HepG2 (cell line): ENCODE measurements around the gene LRFN2. TPM values are rescaled to one million over a fixed set of nuclear protein-coding genes. Genes with fewer than 3 reads are reported as not detected.

Experiments
- ATAC-seq: fragments of 200-7000 bp; cut with Tn5 transposase; 3 replicates; pipeline ENCODE4 v1.9.1; 2020; ENCODE audit warnings: mild to moderate bottlenecking, moderate library complexity
- BruUV-seq: library from RNA; stranded (reverse); fragments of 400-500 nt; replicated peaks from 2 replicates; lab custom pipeline; 2021; lab: Mats Ljungman, UMichigan
- CTCF ChIA-PET: fragments of 300-600 bp; formaldehyde crosslinking; extraction: SDS; loops from one replicate; lab custom pipeline; 2021; ENCODE audit warnings: low total read pairs, inconsistent platforms, low intra/inter-chr PET ratio; lab: Yijun Ruan, JAX
- POLR2A ChIA-PET: fragments of 350-600 bp; sonication (Branson Sonifier 250); formaldehyde crosslinking; loops from one replicate; lab custom pipeline; 2020; ENCODE audit warnings: antibody characterized with exemption, inconsistent platforms; lab: Yijun Ruan, JAX
- DNase-seq: peaks from one replicate; pipeline ENCODE4 v3.0.0-alpha.2; 2015; ENCODE audit warnings: low spot score
- FAIRE-seq: peaks from 3 replicates; lab custom pipeline; 2011; peaks lifted over from hg19 to GRCh38; lab: Jason Lieb, UNC
- H2AFZ ChIP-seq: one replicate; pipeline ENCODE4 v1.6.1; 2011; ENCODE audit warnings: low read length, inconsistent platforms
- H3K27ac ChIP-seq: fragments of 300-600 bp; 3 replicates; pipeline ENCODE4 v1.8.0; 2011; ENCODE audit warnings: mixed run types, mild to moderate bottlenecking, mixed read lengths, low read length, inconsistent platforms; ENCODE audit not compliant: insufficient read depth; ENCODE audit errors: extremely low read length
- H3K27me3 ChIP-seq, 2 experiments: fragments of 200-600 bp in 1 of 2; 2 replicates in 1 of 2; 3 replicates in 1 of 2; pipeline versions ENCODE4 v1.6.0 to v1.8.0; 2011; ENCODE audit warnings: low read length in 2 of 2, mild to moderate bottlenecking in 2 of 2, moderate library complexity in 2 of 2, inconsistent platforms in 1 of 2; ENCODE audit not compliant: insufficient read depth in 2 of 2, control insufficient read depth in 1 of 2
- H3K36me3 ChIP-seq, 2 experiments: fragments of 200-600 bp in 1 of 2; replicated peaks in 1 of 2; 2 replicates in 1 of 2; 3 replicates in 1 of 2; pipeline versions ENCODE4 v1.5.1 to v1.8.0; 2011; ENCODE audit warnings: low read length in 2 of 2, inconsistent platforms in 1 of 2; ENCODE audit not compliant: insufficient read depth in 2 of 2, control insufficient read depth in 1 of 2
- H3K4me1 ChIP-seq: 2 replicates; pipeline ENCODE4 v1.5.1; 2012; ENCODE audit warnings: low read length, inconsistent platforms; ENCODE audit not compliant: insufficient read depth
- H3K4me2 ChIP-seq: 2 replicates; pipeline ENCODE4 v1.6.0; 2011; ENCODE audit warnings: low read depth, low read length, inconsistent platforms
- H3K4me3 ChIP-seq, 3 experiments: fragments of 200-600 bp in 1 of 3; sonication (generic), shearing (Covaris generic) in 1 of 3; replicated peaks in 1 of 3; 2 replicates each; pipeline ENCODE4 v1.5.1; 2011 to 2016; ENCODE audit warnings: low read length in 3 of 3, inconsistent platforms in 2 of 3, low read depth in 2 of 3, mild to moderate bottlenecking in 2 of 3, control low read depth in 1 of 3, mixed read lengths in 1 of 3; ENCODE audit not compliant: insufficient read depth in 1 of 3
- H3K79me2 ChIP-seq: one replicate; pipeline ENCODE4 v1.6.1; 2011; ENCODE audit warnings: low read length, inconsistent platforms; ENCODE audit not compliant: insufficient read depth
- H3K9ac ChIP-seq: 2 replicates; pipeline ENCODE4 v1.6.0; 2011; ENCODE audit warnings: mild to moderate bottlenecking, low read depth, low read length, inconsistent platforms; ENCODE audit not compliant: insufficient read depth
- H3K9me3 ChIP-seq: 2 replicates; pipeline ENCODE4 v1.5.1; 2012; ENCODE audit warnings: mild to moderate bottlenecking, low read length
- H4K20me1 ChIP-seq: 2 replicates; pipeline ENCODE4 v1.6.0; 2011; ENCODE audit warnings: inconsistent platforms, mild to moderate bottlenecking, low read length, moderate library complexity; ENCODE audit not compliant: insufficient read depth
- KLF9 ChIP-seq: IDR thresholded peaks from 2 replicates; pipeline ENCODE4 v1.6.1; 2016; ENCODE audit warnings: low read depth
- WGBS: methylation state at CpG from one replicate; pipeline ENCODE4 v1.1.6; 2017; ENCODE audit warnings: low lambda C conversion rate; 5-methylcytosine and 5-hydroxymethylcytosine counted together
- in situ Hi-C: cut with HindIII; loops from 2 replicates; pipeline ENCODE4 v1.10.0; 2017; ENCODE audit warnings: low pct_unique_long_range_greater_than_20kb; ENCODE audit not compliant: extremely low pct_ligation_motif_present
- intact Hi-C: fragments of 100-400 bp; cut with micrococcal nuclease; formaldehyde crosslinking; loops from one replicate; pipeline ENCODE4 v1.10.0; 2022; ENCODE audit not compliant: unreplicated experiment
- polyA plus RNA-seq, 8 experiments: library from polyadenylated mRNA; depleted of rRNA in 3 of 8; stranded (reverse) in 7 of 8; unstranded in 1 of 8; fragments of >200 nt; fragmentation: Illumina TruSeq in 4 of 8; extraction: Trizol in 4 of 8; gene quantifications; 2 replicates each; pipeline versions ENCODE4 v1.2.1 to v1.2.3, GENCODE V29; 2011 to 2016; ENCODE audit warnings: low read depth in 4 of 8, missing spikeins in 1 of 8, mixed read lengths in 1 of 8; ENCODE audit not compliant: insufficient read depth in 1 of 8
- total RNA-seq, 5 experiments: library from RNA; depleted of rRNA; stranded (reverse); fragments of >200 nt; fragmentation: Illumina TruSeq; extraction: Trizol; gene quantifications; 2 replicates each; pipeline ENCODE4 v1.2.3, GENCODE V29; 2016; ENCODE audit warnings: low read depth in 1 of 5
- TF ChIP-seq, protein P1 (sequence below): sonication (generic); formaldehyde crosslinking; IDR thresholded peaks from 2 replicates; pipeline ENCODE4 v1.4.0; 2020; ENCODE audit warnings: missing genetic modification reagents

The LRFN2 gene
- total and polyA plus RNA-seq, 2 of the 13 experiments (the other 11 are each of a cell fraction or from before 2014, with no cell fraction given), result not detected

DNA sequence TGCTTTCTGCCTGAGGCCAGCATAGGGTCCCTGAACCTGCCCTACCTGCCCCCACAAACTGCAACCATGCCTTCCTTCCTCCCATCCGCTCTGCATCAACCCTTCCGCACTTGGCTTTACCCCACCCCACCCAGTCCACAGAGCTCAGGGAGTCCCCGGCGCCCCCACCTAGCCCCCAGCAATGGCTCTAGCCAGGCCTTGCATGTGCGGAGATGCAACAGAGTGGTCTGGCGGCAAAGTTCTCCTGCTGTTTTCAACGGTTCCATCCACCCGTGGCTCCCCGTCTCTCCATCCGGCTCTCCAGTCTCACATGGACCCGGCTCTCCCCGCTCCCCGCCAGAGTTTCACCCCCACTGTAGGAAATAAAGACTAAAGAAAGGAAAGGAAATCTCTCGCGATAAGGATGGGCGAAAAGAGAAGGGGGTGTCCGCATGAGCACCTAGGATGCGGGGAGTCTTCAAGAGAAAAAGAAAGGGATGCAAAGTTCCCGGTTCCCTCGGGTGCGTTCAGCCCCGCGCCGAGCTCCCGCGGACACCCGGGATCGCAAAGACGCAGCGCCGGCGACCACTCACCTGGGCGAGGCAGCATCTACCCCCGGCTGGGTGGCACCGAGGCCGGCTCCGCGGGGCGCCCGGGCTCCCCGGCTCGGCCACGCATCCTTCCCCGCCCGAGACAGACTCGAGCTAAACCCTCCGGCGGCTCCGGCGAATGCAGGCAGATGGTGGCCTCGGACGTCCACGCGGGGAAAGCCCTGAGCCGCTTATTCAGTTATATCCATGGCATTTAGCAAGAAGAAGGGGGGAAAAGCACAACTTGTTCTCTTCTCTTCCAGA lies 579 bp downstream of the LRFN2 start:
- Histone ChIP-seq H3K9ac (no peak overlapping the region), H3K4me2 (no peak overlapping the region), H3K27me3 (peaks cover 3 to 38% of the 10 kb centered on the region in 2 experiments), H3K4me3 (no peak overlapping the region), H2AFZ (no peak overlapping the region), H3K9me3 (no peaks in the 10 kb centered on the region), H3K36me3 (no peaks in the 10 kb centered on the region), H3K4me1 (0 out of 2 replicates have a peak, but pooled peaks cover 7% of the 10 kb centered on the region), H3K79me2 (no peaks in the 10 kb centered on the region), H4K20me1 (no peaks in the 10 kb centered on the region), H3K27ac (no peak overlapping the region)
- WGBS, result 35% methylated on average over 34 of the region's 55 CpGs
- FAIRE-seq (no peak), ATAC-seq (no peak), DNase-seq (no peak)
- no peak for TF ChIP-seq KLF9 (CRISPR knock-in tag)
- TF ChIP-seq, protein P1, sequence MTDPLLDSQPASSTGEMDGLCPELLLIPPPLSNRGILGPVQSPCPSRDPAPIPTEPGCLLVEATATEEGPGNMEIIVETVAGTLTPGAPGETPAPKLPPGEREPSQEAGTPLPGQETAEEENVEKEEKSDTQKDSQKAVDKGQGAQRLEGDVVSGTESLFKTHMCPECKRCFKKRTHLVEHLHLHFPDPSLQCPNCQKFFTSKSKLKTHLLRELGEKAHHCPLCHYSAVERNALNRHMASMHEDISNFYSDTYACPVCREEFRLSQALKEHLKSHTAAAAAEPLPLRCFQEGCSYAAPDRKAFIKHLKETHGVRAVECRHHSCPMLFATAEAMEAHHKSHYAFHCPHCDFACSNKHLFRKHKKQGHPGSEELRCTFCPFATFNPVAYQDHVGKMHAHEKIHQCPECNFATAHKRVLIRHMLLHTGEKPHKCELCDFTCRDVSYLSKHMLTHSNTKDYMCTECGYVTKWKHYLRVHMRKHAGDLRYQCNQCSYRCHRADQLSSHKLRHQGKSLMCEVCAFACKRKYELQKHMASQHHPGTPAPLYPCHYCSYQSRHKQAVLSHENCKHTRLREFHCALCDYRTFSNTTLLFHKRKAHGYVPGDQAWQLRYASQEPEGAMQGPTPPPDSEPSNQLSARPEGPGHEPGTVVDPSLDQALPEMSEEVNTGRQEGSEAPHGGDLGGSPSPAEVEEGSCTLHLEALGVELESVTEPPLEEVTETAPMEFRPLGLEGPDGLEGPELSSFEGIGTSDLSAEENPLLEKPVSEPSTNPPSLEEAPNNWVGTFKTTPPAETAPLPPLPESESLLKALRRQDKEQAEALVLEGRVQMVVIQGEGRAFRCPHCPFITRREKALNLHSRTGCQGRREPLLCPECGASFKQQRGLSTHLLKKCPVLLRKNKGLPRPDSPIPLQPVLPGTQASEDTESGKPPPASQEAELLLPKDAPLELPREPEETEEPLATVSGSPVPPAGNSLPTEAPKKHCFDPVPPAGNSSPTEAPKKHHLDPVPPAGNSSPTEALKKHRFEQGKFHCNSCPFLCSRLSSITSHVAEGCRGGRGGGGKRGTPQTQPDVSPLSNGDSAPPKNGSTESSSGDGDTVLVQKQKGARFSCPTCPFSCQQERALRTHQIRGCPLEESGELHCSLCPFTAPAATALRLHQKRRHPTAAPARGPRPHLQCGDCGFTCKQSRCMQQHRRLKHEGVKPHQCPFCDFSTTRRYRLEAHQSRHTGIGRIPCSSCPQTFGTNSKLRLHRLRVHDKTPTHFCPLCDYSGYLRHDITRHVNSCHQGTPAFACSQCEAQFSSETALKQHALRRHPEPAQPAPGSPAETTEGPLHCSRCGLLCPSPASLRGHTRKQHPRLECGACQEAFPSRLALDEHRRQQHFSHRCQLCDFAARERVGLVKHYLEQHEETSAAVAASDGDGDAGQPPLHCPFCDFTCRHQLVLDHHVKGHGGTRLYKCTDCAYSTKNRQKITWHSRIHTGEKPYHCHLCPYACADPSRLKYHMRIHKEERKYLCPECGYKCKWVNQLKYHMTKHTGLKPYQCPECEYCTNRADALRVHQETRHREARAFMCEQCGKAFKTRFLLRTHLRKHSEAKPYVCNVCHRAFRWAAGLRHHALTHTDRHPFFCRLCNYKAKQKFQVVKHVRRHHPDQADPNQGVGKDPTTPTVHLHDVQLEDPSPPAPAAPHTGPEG (CRISPR knock-in tag), result no peak
- ChIA-PET CTCF (no interaction called here), POLR2A (no interaction called here)
- in situ Hi-C loops (no loop called here), intact Hi-C loops (loop anchor here (5.0 kb wide), 1 partner anchor 604 kb away; no protein-coding TSS in a partner anchor)
- BruUV-seq, result no TSS peak
